ENCODE measurements around the gene PIP4P1. TPM values are rescaled to one million over a fixed set of nuclear protein-coding genes. Genes with fewer than 3 reads are reported as not detected.

The PIP4P1 gene
- polyA plus RNA-seq, 2 of the 4 experiments (the other 2 are of a cell fraction), result 30.4 to 35.8 TPM

- TF ChIP-seq HDAC2 (IDR thresholded peaks at IDR 0.05) (no peak), POLR2A (IDR thresholded peaks at IDR 0.05; ENCODE audit: low read length) (no peak), KDM5A (IDR thresholded peaks at IDR 0.05) (peak; percentile 63; the same call in 1 of the 2 replicates), HES2 (IDR thresholded peaks at IDR 0.05) (no peak), JUN (IDR thresholded peaks at IDR 0.05) (no peak), ZSCAN20 (CRISPR knock-in tag; IDR thresholded peaks at IDR 0.05) (no peak), RAD21 (conservative IDR thresholded peaks at IDR 0.05 in 1 of 2, IDR thresholded peaks at IDR 0.05 in 1 of 2) (no peak)
- TF ChIP-seq, protein P1, sequence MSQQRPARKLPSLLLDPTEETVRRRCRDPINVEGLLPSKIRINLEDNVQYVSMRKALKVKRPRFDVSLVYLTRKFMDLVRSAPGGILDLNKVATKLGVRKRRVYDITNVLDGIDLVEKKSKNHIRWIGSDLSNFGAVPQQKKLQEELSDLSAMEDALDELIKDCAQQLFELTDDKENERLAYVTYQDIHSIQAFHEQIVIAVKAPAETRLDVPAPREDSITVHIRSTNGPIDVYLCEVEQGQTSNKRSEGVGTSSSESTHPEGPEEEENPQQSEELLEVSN (IDR thresholded peaks at IDR 0.05; ENCODE audit: borderline replicate concordance, low read depth), result no peak; the same call in 1 of the 2 replicates
These were observed 5.6 kb downstream of the PIP4P1 start (continued) for GRCh38 chr14:20455355-20456300.

DNA sequence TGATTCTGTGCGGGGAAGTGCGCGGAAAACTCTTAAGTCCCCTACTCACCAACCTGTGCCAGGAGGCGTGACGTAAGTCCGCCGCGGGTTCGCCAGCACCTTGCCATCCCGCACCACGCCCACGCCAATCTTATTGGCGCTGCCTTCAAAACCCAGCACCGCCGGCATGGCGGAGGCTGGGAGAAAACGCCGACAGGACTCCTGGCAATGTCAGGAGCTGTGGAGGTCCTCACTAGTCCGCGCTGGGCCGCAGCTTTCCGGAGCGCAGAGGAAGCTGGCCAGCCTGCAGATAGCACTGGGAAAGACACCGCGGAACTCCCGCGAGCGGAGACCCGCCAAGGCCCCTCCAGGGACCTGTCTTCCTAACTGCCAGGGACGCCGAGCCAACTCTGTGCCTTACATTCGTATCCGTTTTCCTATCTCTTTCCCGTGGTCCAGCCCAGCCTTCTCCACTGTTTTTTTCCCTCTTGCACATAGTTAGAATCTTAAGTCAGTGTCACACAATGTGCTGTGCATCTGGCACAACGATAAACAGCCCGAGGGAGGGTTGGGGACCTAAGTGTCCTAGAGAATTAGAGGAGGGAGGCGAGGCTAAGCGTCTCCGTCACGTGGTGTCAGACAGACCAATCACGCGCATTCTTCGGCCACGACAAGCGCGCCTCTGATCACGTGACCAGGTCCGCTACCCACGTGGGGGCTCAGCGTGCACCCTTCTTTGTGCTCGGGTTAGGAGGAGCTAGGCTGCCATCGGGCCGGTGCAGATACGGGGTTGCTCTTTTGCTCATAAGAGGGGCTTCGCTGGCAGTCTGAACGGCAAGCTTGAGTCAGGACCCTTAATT lies 6.5 kb downstream of the PIP4P1 start, which contains the start of the genes APEX1 and OSGEP:
Gene APEX1, plus strand, starts transcription at position 711 of the 839 bp plus-strand sequence. CDS start 420 bp downstream, outside the sequence.
Gene OSGEP, minus strand, starts transcription at position 297 of the 839 bp plus-strand sequence. Its CDS starts 129 bp downstream, at position 168.
- WGBS (ENCODE audit: missing lambda C conversion rate), result under 1% methylated on average over 50 of the region's 56 CpGs
- ChIA-PET CTCF (interaction anchor here (0.7 to 1.8 kb wide), 8 partner anchors 9 to 158 kb away, joined by 3 to 7 read pairs (median 3); partner anchors contain the start of gene TEP1), POLR2A (interaction anchor here (0.6 to 3.4 kb wide), 9 partner anchors 9 to 227 kb away, joined by 3 to 38 read pairs (median 5); partner anchors contain the start of genes PARP2, PNP and TEP1)
- peak within 1 kb of the TSS; percentile 93 for H3K4me2 ChIP-seq
- peaks cover 24% of the 10 kb centered on the region for H3K4me1 ChIP-seq
- ATAC-seq, result peak; percentile 89 to 91
- H3K9me3 ChIP-seq, result no peaks in the 10 kb centered on the region
- H3K27ac ChIP-seq, result peak within 1 kb of the TSS; percentile 85 to 96
- DNase-seq (ENCODE audit: low read depth in 1 of 2, low spot score in 1 of 2), result peak; percentile 98 to 100
- peak within 1 kb of the TSS; percentile 73 for H3K4me3 ChIP-seq
- FAIRE-seq, result peak; percentile 88
- TF ChIP-seq HES2 (IDR thresholded peaks at IDR 0.05), result no peak
- TF ChIP-seq, protein P1 (IDR thresholded peaks at IDR 0.05; ENCODE audit: borderline replicate concordance, low read depth), result peak; percentile 68; the same call in 1 of the 2 replicates
- TF ChIP-seq JUNB (IDR thresholded peaks at IDR 0.05), result no peak
- no peak; the same call in 1 of the 2 replicates for TF ChIP-seq RARB (CRISPR knock-in tag; IDR thresholded peaks at IDR 0.05)
- TF ChIP-seq HDAC2 (IDR thresholded peaks at IDR 0.05), result no peak
- TF ChIP-seq FOXS1 (CRISPR knock-in tag; IDR thresholded peaks at IDR 0.05), result peak; percentile 62; the same call in 1 of the 2 replicates
- TF ChIP-seq TP53 (CRISPR knock-in tag; IDR thresholded peaks at IDR 0.05), result no peak
- no peak for TF ChIP-seq CHD4 (IDR thresholded peaks at IDR 0.05; ENCODE audit: borderline replicate concordance)
- TF ChIP-seq HOXB5 (CRISPR knock-in tag; IDR thresholded peaks at IDR 0.05), result no peak
- no peak for TF ChIP-seq NR3C1 (IDR thresholded peaks at IDR 0.05)
- TF ChIP-seq FOSB (CRISPR knock-in tag; IDR thresholded peaks at IDR 0.05), result no peak
- 0 out of 2 replicates have a peak, but pooled peaks have one; percentile 52 for TF ChIP-seq BHLHE40 (IDR thresholded peaks at IDR 0.05; ENCODE audit: low read depth, low read length)
- peak; percentile 73 for TF ChIP-seq CHD2 (IDR thresholded peaks at IDR 0.05; ENCODE audit: low read length, partially characterized antibody)
- TF ChIP-seq PHF8 (IDR thresholded peaks at IDR 0.05; ENCODE audit: borderline replicate concordance, low read depth), result peak; percentile 75
- TF ChIP-seq CBX2 (IDR thresholded peaks at IDR 0.05; ENCODE audit: borderline replicate concordance, low read depth), result no peak
- no peak for TF ChIP-seq HEYL (CRISPR knock-in tag; IDR thresholded peaks at IDR 0.05)
- TF ChIP-seq ELK1 (IDR thresholded peaks at IDR 0.05; ENCODE audit: low read depth, low read length), result no peak
- no peak for TF ChIP-seq EHMT2 (IDR thresholded peaks at IDR 0.05; ENCODE audit: low read depth)
- TF ChIP-seq, protein P2, sequence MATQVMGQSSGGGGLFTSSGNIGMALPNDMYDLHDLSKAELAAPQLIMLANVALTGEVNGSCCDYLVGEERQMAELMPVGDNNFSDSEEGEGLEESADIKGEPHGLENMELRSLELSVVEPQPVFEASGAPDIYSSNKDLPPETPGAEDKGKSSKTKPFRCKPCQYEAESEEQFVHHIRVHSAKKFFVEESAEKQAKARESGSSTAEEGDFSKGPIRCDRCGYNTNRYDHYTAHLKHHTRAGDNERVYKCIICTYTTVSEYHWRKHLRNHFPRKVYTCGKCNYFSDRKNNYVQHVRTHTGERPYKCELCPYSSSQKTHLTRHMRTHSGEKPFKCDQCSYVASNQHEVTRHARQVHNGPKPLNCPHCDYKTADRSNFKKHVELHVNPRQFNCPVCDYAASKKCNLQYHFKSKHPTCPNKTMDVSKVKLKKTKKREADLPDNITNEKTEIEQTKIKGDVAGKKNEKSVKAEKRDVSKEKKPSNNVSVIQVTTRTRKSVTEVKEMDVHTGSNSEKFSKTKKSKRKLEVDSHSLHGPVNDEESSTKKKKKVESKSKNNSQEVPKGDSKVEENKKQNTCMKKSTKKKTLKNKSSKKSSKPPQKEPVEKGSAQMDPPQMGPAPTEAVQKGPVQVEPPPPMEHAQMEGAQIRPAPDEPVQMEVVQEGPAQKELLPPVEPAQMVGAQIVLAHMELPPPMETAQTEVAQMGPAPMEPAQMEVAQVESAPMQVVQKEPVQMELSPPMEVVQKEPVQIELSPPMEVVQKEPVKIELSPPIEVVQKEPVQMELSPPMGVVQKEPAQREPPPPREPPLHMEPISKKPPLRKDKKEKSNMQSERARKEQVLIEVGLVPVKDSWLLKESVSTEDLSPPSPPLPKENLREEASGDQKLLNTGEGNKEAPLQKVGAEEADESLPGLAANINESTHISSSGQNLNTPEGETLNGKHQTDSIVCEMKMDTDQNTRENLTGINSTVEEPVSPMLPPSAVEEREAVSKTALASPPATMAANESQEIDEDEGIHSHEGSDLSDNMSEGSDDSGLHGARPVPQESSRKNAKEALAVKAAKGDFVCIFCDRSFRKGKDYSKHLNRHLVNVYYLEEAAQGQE (IDR thresholded peaks at IDR 0.05), result no peak; the same call in none of the 2 replicates
- TF ChIP-seq FOSL2 (IDR thresholded peaks at IDR 0.05), result no peak
- no peak for TF ChIP-seq FOSL2 (CRISPR knock-in tag; IDR thresholded peaks at IDR 0.05)
- peak; percentile 86 for TF ChIP-seq NPAS2 (CRISPR knock-in tag; IDR thresholded peaks at IDR 0.05; ENCODE audit: borderline replicate concordance)
- no peak for TF ChIP-seq POLR2AphosphoS2 (conservative IDR thresholded peaks at IDR 0.05; ENCODE audit: low read length)
- no peak for TF ChIP-seq CEBPB (IDR thresholded peaks at IDR 0.05)
